Endodermal cell (in vitro differentiated cells): Measurements from ENCODE around the gene MEIOB. TPM values are rescaled to one million over a fixed set of nuclear protein-coding genes. Genes with fewer than 3 reads are reported as not detected.

ENCODE experiments used
- DNase-seq: peaks from one replicate; pipeline ENCODE4 v3.0.0-alpha.2; 2017
- H3K27ac ChIP-seq: 2 replicates; pipeline ENCODE4 v1.5.1; 2013; ENCODE audit warnings: mild to moderate bottlenecking, low read depth, low read length, moderate library complexity
- H3K27me3 ChIP-seq: 2 replicates; pipeline ENCODE4 v1.6.1; 2013; ENCODE audit warnings: mild to moderate bottlenecking, low read length, moderate library complexity; ENCODE audit not compliant: insufficient read depth, control insufficient read depth, poor library complexity, severe bottlenecking
- H3K36me3 ChIP-seq: 2 replicates; pipeline ENCODE4 v1.7.0; 2013; ENCODE audit warnings: mild to moderate bottlenecking, low read length, moderate library complexity; ENCODE audit not compliant: control insufficient read depth, insufficient read depth
- H3K4me1 ChIP-seq: one replicate; pipeline ENCODE4 v1.7.0; 2013; ENCODE audit warnings: low read length; ENCODE audit not compliant: control insufficient read depth, insufficient read depth
- H3K4me3 ChIP-seq: 2 replicates; pipeline ENCODE4 v1.5.1; 2013; ENCODE audit warnings: mild to moderate bottlenecking, low read length, moderate library complexity
- H3K9ac ChIP-seq: 2 replicates; pipeline ENCODE4 v1.6.1; 2013; ENCODE audit warnings: mild to moderate bottlenecking, low read length, moderate library complexity; ENCODE audit not compliant: poor library complexity, severe bottlenecking; ENCODE audit errors: extremely low read depth
- H3K9me3 ChIP-seq: 2 replicates; pipeline ENCODE4 v1.6.1; 2013; ENCODE audit warnings: mild to moderate bottlenecking, low read length, moderate library complexity; ENCODE audit not compliant: control insufficient read depth
- H3K27ac Mint-ChIP-seq: 2 replicates; pipeline ENCODE4 v1.8.0; 2020; ENCODE audit warnings: mixed read lengths
- H3K27me3 Mint-ChIP-seq: 2 replicates; pipeline ENCODE4 v1.8.0; 2021; ENCODE audit warnings: mild to moderate bottlenecking, mixed read lengths; ENCODE audit not compliant: insufficient read depth
- H3K36me3 Mint-ChIP-seq: 2 replicates; pipeline ENCODE4 v1.8.0; 2020; ENCODE audit warnings: low read depth, mixed read lengths
- H3K4me1 Mint-ChIP-seq: 2 replicates; pipeline ENCODE4 v1.8.0; 2020; ENCODE audit warnings: mixed read lengths
- H3K4me3 Mint-ChIP-seq: 2 replicates; pipeline ENCODE4 v1.8.0; 2020; ENCODE audit warnings: mild to moderate bottlenecking, moderate library complexity, mixed read lengths
- H3K9me3 Mint-ChIP-seq: 2 replicates; pipeline ENCODE4 v1.8.0; 2020; ENCODE audit warnings: mild to moderate bottlenecking, mixed read lengths
- CTCF ChIP-seq: fragments of 200-600 bp; sonication (generic); conservative IDR thresholded peaks from 2 replicates; pipeline ENCODE4 v1.5.0; 2021; ENCODE audit warnings: antibody characterized with exemption, mild to moderate bottlenecking
- WGBS, 2 experiments: methylation state at CpG; one replicate each; pipeline versions ENCODE4 v1.1.5 to v1.1.7; 2013; ENCODE audit warnings: missing lambda C conversion rate in 2 of 2, mixed read lengths in 1 of 2; ENCODE audit not compliant: insufficient coverage in 1 of 2, insufficient read length in 1 of 2; 5-methylcytosine and 5-hydroxymethylcytosine counted together
- total RNA-seq, 2 donors: library from RNA; stranded (reverse); fragmentation: NEBNext Ultra II Directional in 1 of 2; extraction: Animal tissue kit (Norgen Biotek cat#: 25700) in 1 of 2; gene quantifications; 2 replicates in 1 of 2; 3 replicates in 1 of 2; pipeline ENCODE4 v1.2.1, GENCODE V29; 2021

Gene MEIOB
- total RNA-seq, 2 donors from 2014 or later: not detected

GRCh38 chr16:1850981-1851380 lies 21.0 kb downstream of the MEIOB start:
- Mint-ChIP-seq H3K4me3 (no peak overlapping the region), H3K27ac (no peak overlapping the region), H3K27me3 (peaks cover 60% of the 10 kb centered on the region), H3K4me1 (no peaks in the 10 kb centered on the region), H3K9me3 (no peaks in the 10 kb centered on the region), H3K36me3 (no peaks in the 10 kb centered on the region)
- no peak for TF ChIP-seq CTCF
- Histone ChIP-seq H3K4me1 (no peaks in the 10 kb centered on the region), H3K27me3 (peaks cover 56% of the 10 kb centered on the region), H3K9ac (no peak overlapping the region), H3K4me3 (no peak overlapping the region), H3K27ac (no peak overlapping the region), H3K9me3 (no peaks in the 10 kb centered on the region), H3K36me3 (no peaks in the 10 kb centered on the region)
- no peak for DNase-seq
- 78 to 84% methylated on average over 3 to 7 of the region's 7 CpGs for WGBS, 2 experiments

- H3K4me3 Mint-ChIP-seq: no peak overlapping the region
- no peak overlapping the region for H3K27ac Mint-ChIP-seq
- no peak for TF ChIP-seq CTCF
- DNase-seq: no peak
- Histone ChIP-seq H3K4me1 (no peaks in the 10 kb centered on the region), H3K9me3 (no peaks in the 10 kb centered on the region), H3K9ac (no peak overlapping the region), H3K27me3 (peaks cover 23% of the 10 kb centered on the region), H3K27ac (no peak overlapping the region), H3K4me3 (no peak overlapping the region), H3K36me3 (no peaks in the 10 kb centered on the region)
- H3K9me3 Mint-ChIP-seq: no peaks in the 10 kb centered on the region
- H3K27me3 Mint-ChIP-seq: peaks cover 29% of the 10 kb centered on the region
- WGBS, 2 experiments: 75 to 80% methylated on average over 1 of the region's 1 CpG
- no peaks in the 10 kb centered on the region for H3K36me3 Mint-ChIP-seq
- H3K4me1 Mint-ChIP-seq: no peaks in the 10 kb centered on the region
Observed at GRCh38 chr16:1846416-1846815, 25.5 kb downstream of the MEIOB start.

GRCh38 chr16:1845985-1846384 lies 26.0 kb downstream of the MEIOB start:
- Histone ChIP-seq H3K27ac (no peak overlapping the region), H3K4me1 (no peaks in the 10 kb centered on the region), H3K9me3 (no peaks in the 10 kb centered on the region), H3K4me3 (no peak overlapping the region), H3K9ac (no peak overlapping the region), H3K36me3 (no peaks in the 10 kb centered on the region), H3K27me3 (peaks cover 19% of the 10 kb centered on the region)
- Mint-ChIP-seq H3K27ac (no peak overlapping the region), H3K4me1 (no peaks in the 10 kb centered on the region), H3K9me3 (no peaks in the 10 kb centered on the region), H3K27me3 (peaks cover 25% of the 10 kb centered on the region), H3K36me3 (no peaks in the 10 kb centered on the region), H3K4me3 (no peak overlapping the region)
- no peak for TF ChIP-seq CTCF
- WGBS, 2 experiments: 40 to 55% methylated on average over 4 of the region's 4 CpGs
- DNase-seq: no peak
